ENCODE data around the gene EEF1G.

DNA sequence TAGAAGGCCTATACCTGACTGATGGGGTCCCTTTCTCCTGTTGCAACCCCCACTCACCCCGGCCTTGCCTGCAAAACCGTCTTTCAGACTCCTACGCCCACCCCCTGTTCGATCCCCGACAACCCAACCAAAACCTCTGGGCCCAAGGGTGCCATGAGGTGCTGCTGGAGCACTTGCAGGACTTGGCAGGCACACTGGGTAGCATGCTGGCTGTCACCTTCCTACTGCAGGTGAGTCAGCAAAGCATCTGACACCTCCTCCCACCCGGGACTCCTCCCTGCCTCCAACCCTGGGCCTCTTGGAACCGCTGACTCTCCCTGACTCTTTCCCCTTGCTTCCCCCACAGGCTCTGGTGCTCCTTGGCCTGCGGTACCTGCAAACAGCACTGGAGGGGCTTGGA lies 40.6 kb upstream of the EEF1G start:
- no peak for TF ChIP-seq EZH2 (IDR thresholded peaks at IDR 0.05; ENCODE audit: insufficient read depth, low read length)
- TF ChIP-seq, protein P1, sequence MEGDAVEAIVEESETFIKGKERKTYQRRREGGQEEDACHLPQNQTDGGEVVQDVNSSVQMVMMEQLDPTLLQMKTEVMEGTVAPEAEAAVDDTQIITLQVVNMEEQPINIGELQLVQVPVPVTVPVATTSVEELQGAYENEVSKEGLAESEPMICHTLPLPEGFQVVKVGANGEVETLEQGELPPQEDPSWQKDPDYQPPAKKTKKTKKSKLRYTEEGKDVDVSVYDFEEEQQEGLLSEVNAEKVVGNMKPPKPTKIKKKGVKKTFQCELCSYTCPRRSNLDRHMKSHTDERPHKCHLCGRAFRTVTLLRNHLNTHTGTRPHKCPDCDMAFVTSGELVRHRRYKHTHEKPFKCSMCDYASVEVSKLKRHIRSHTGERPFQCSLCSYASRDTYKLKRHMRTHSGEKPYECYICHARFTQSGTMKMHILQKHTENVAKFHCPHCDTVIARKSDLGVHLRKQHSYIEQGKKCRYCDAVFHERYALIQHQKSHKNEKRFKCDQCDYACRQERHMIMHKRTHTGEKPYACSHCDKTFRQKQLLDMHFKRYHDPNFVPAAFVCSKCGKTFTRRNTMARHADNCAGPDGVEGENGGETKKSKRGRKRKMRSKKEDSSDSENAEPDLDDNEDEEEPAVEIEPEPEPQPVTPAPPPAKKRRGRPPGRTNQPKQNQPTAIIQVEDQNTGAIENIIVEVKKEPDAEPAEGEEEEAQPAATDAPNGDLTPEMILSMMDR (IDR thresholded peaks at IDR 0.05; ENCODE audit: insufficient read depth, low read depth, low read length) = no peak
